Mucosa of rectum (tissue), 2 donors: Measurements from ENCODE around the gene CENPF.

Source experiments
- H3K27ac ChIP-seq, 2 donors: one replicate each; pipeline ENCODE4 v1.7.0; 2013; ENCODE audit warnings: inconsistent platforms in 2 of 2, low read depth in 2 of 2, low read length in 2 of 2
- H3K27me3 ChIP-seq, 2 donors: one replicate each; pipeline ENCODE4 v1.7.0; 2013; ENCODE audit warnings: low read length in 2 of 2; ENCODE audit not compliant: control insufficient read depth in 2 of 2, insufficient read depth in 2 of 2
- H3K36me3 ChIP-seq, 2 donors: one replicate each; pipeline ENCODE4 v1.7.0; 2013; ENCODE audit warnings: low read length in 2 of 2; ENCODE audit not compliant: control insufficient read depth in 2 of 2, insufficient read depth in 2 of 2
- H3K4me1 ChIP-seq, 2 donors: one replicate each; pipeline ENCODE4 v1.7.0; 2013; ENCODE audit warnings: low read length in 2 of 2, mild to moderate bottlenecking in 1 of 2; ENCODE audit not compliant: control insufficient read depth in 2 of 2, insufficient read depth in 2 of 2
- H3K4me3 ChIP-seq, 2 donors: one replicate each; pipeline ENCODE4 v1.7.0; 2013; ENCODE audit warnings: low read length in 2 of 2
- H3K9ac ChIP-seq, 2 donors: one replicate each; pipeline ENCODE4 v1.7.0; 2013; ENCODE audit warnings: low read length in 2 of 2, low read depth in 1 of 2, mild to moderate bottlenecking in 1 of 2
- H3K9me3 ChIP-seq, 2 donors: one replicate each; pipeline ENCODE4 v1.7.0; 2013; ENCODE audit warnings: low read length in 2 of 2; ENCODE audit not compliant: control insufficient read depth in 2 of 2
- donor health status: healthy.
- donor health status: Normal muscosa, but diverticular disease.

Gene CENPF

DNA sequence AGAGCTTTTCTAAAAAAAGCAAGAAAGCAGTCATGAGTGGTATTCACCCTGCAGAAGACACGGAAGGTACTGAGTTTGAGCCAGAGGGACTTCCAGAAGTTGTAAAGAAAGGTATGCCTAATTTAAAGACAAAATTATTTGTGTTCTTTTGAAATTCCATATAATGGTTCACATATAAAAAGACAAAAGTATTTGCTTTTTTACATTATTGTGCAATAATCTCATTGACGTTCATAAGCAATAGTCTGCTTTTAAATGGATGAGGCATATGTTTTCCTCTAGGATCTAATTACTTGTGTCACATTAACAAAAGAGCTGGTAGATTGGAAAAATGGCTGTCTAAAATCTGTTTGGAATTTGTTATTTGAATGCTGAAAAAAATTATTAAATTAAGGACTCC lies 54.3 kb downstream of the CENPF start:
- no peak overlapping the region for H3K9ac ChIP-seq
- H3K36me3 ChIP-seq = peaks cover 0 to 2% of the 10 kb centered on the region in 2 donors
- no peak overlapping the region for H3K27ac ChIP-seq
- H3K4me1 ChIP-seq = no peaks in the 10 kb centered on the region
- H3K4me3 ChIP-seq = no peak overlapping the region
- no peaks in the 10 kb centered on the region for H3K9me3 ChIP-seq
- H3K27me3 ChIP-seq = no peaks in the 10 kb centered on the region

DNA sequence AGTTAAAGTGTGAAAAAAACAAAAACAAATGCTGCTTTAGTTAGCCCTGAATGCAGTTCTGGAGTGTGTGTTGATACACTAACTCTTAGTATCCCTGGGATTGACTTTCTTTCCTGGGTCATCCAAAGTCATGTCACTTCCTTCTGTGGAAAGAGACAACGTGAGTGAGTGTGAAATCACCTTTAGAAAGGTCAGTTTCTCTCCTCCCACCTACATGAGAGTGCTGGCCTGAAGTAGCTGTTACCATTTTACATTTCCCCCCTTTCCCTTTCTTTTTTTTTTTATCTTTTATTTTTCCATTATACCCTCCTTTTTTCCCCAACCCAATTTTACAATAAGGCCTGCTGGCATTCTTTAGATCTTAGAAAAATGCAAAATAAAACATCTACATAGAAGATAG lies 55.2 kb downstream of the CENPF start:
- no peaks in the 10 kb centered on the region for H3K9me3 ChIP-seq
- peaks cover 0 to 2% of the 10 kb centered on the region in 2 donors for H3K36me3 ChIP-seq
- H3K9ac ChIP-seq = no peak overlapping the region
- H3K4me1 ChIP-seq = no peaks in the 10 kb centered on the region
- no peak overlapping the region for H3K4me3 ChIP-seq
- H3K27ac ChIP-seq = no peak overlapping the region
- H3K27me3 ChIP-seq = no peaks in the 10 kb centered on the region

DNA sequence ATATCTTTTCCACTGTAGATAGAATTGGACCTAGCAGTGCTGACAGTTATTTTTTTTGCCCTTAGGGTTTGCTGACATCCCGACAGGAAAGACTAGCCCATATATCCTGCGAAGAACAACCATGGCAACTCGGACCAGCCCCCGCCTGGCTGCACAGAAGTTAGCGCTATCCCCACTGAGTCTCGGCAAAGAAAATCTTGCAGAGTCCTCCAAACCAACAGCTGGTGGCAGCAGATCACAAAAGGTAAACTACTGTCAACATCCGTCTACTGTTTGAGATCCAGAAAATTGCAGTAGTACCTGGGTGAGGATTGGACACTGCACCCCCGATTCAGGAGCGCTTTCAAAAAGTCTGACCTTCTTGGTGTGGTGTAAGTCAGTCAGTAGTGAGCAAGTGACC lies 55.8 kb downstream of the CENPF start:
- H3K36me3 ChIP-seq = peaks cover 0 to 2% of the 10 kb centered on the region in 2 donors
- H3K4me1 ChIP-seq = no peaks in the 10 kb centered on the region
- no peak overlapping the region for H3K27ac ChIP-seq
- H3K27me3 ChIP-seq = no peaks in the 10 kb centered on the region
- no peak overlapping the region for H3K4me3 ChIP-seq
- H3K9ac ChIP-seq = no peak overlapping the region
- no peaks in the 10 kb centered on the region for H3K9me3 ChIP-seq

DNA sequence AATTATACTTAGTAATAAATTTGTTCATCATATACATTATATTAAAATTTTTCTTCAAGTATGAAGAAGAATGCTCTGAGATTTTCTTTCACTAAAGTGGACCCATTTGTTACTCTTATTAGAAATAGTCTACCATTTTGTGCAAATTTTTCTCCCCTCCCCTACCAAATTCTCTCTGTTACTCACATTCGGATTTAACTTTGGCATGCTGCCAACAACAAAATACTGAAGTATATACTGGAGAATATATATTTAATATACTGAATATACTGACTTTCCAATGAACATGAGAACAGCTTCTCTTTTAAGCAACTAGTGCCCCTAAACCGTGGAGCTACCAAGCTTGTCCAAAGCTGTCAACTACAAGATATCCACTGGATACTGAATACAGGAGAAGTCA lies 57.2 kb downstream of the CENPF start:
- Histone ChIP-seq H3K9me3 (no peaks in the 10 kb centered on the region), H3K9ac (no peak overlapping the region), H3K27ac (no peak overlapping the region), H3K4me1 (no peaks in the 10 kb centered on the region), H3K4me3 (no peak overlapping the region), H3K36me3 (peaks cover 0 to 2% of the 10 kb centered on the region in 2 donors), H3K27me3 (no peaks in the 10 kb centered on the region)

DNA sequence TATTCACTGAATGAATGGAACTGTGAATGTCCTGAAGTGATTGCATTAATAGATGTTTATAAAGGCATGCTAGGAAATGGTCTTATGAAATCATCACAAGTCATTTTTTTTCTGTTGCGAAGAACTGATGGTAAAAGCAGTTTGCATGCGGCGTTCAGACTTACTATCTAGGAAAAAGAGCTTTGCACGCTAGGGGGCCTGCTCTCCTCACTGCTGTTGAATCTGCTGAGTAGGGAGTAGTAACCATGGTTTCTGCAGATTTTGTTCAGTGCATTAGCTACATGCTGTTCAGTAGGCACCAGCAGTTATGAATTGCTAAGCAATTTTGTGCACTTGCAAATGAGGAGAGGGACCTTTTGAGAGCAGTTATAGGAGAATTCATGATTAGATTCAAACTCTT lies 57.9 kb downstream of the CENPF start:
- Histone ChIP-seq H3K9ac (no peak overlapping the region), H3K36me3 (peaks cover 0 to 2% of the 10 kb centered on the region in 2 donors), H3K27me3 (no peaks in the 10 kb centered on the region), H3K4me1 (no peaks in the 10 kb centered on the region), H3K27ac (no peak overlapping the region), H3K4me3 (no peak overlapping the region), H3K9me3 (no peaks in the 10 kb centered on the region)

DNA sequence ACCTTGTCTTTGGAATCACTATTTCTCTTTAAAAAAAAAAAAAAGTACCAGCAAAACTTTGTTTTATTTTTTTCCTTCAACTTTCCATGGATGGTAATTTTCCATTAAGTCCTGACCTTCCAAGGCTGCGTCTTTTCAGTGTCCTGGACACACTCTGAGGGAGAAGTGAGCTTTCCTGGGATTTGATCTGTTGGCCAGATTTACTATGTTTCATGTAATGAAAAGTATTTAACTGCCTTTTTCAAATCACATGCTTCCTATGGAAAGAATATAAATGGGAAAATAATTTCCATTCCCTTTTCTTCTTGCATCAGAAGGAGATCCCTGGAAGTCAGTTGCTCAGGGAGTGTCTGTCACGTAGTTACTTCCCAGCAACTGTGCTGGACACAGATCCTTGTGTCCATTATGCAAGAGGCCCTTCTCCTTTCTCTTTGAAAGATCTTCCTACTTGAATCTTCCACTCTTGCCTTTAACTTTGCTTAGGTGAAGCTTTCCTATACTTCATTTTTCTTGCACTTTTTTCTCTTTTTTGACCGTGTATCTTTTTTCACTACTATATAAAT lies 59.3 kb downstream of the CENPF start:
- no peaks in the 10 kb centered on the region for H3K4me1 ChIP-seq
- H3K27ac ChIP-seq = no peak overlapping the region
- H3K4me3 ChIP-seq = no peak overlapping the region
- no peaks in the 10 kb centered on the region for H3K9me3 ChIP-seq
- no peaks in the 10 kb centered on the region for H3K27me3 ChIP-seq
- no peak overlapping the region for H3K9ac ChIP-seq
- no peaks in the 10 kb centered on the region for H3K36me3 ChIP-seq

DNA sequence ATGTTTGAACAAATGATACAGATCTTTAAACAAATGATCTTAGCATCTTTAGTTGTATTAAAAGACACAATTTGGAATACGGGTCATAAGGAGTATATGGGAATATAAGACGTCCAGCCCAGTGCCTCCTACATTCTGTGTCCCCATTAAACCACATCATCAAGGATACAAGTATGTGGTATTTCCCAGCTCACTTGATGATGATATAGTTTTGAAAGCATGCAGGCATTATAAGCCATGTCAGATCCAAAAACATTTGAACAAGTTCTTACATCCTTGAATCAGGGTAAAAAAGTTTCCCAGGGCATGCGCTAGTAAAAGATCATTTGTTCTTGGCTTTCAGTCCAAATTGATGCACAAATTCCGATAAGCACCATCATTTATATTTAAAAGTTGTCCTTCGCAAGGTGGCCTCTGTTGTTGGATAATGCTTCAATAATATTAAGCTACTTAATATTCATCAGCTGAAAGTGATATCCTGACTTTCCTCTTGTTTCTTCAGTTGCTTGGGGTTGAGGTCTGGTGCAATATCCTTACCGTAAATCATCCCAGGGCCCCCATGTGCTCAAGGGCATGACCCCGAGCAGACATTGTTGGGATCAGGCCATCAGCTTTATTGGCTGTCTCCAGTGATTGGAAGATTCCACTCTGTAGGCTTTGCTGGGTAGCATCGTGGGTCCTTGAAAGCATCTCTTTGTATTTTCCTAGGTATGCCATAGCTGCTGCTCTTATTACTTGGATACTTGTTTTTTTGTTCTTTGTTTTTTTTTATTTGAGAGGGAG lies 61.8 kb downstream of the CENPF start:
- no peaks in the 10 kb centered on the region for H3K36me3 ChIP-seq
- H3K9me3 ChIP-seq = no peaks in the 10 kb centered on the region
- no peaks in the 10 kb centered on the region for H3K4me1 ChIP-seq
- no peak overlapping the region for H3K27ac ChIP-seq
- no peak overlapping the region for H3K9ac ChIP-seq
- no peaks in the 10 kb centered on the region for H3K27me3 ChIP-seq
- no peak overlapping the region for H3K4me3 ChIP-seq

DNA sequence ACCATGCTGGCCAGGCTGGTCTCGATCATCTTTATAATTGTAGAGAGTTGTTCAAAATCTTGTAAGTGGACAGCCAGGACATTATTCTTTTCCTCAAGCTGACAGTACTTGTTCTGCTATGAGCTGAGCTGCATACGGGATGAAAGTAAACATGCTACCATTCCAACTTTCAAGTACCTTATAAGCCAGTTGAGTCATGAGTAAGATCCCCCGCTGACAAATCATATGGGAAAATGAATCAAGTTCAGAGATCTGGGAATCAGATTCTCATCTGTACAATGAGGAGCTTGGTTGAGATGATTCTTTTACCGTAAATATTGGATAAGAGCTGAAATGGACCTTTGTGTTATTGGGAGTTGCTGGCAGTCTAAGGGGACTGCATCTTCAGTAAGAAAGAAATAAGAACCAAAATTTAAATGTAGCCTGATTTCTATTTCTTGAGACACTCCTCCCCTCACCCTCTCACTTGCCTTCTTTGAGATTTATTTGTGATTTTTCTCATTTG lies 62.7 kb downstream of the CENPF start:
- Histone ChIP-seq H3K9ac (no peak overlapping the region), H3K4me3 (no peak overlapping the region), H3K4me1 (no peaks in the 10 kb centered on the region), H3K36me3 (no peaks in the 10 kb centered on the region), H3K9me3 (no peaks in the 10 kb centered on the region), H3K27me3 (no peaks in the 10 kb centered on the region), H3K27ac (no peak overlapping the region)

DNA sequence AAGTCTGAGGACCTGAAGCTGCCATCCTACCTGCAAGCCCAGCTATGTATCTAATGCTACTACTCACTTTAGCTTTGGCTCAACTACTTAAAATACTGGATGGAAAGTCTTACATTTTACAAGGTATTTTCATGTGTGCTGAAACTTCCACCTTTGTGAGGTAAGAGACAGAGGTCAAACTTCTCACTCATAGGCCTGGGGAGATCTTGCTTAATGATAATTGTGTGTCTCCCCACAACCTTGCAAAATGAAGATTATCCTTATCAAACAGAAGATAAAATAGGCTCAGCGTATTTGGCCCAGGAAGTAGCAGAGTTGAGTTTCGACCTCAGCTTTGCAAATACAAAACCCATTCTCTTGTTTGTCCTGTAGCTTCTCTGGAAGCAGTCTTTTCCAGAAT lies 63.7 kb downstream of the CENPF start:
- H3K27ac ChIP-seq = no peak overlapping the region
- no peak overlapping the region for H3K4me3 ChIP-seq
- H3K27me3 ChIP-seq = no peaks in the 10 kb centered on the region
- H3K9me3 ChIP-seq = no peaks in the 10 kb centered on the region
- no peaks in the 10 kb centered on the region for H3K4me1 ChIP-seq
- H3K9ac ChIP-seq = no peak overlapping the region
- H3K36me3 ChIP-seq = no peaks in the 10 kb centered on the region

DNA sequence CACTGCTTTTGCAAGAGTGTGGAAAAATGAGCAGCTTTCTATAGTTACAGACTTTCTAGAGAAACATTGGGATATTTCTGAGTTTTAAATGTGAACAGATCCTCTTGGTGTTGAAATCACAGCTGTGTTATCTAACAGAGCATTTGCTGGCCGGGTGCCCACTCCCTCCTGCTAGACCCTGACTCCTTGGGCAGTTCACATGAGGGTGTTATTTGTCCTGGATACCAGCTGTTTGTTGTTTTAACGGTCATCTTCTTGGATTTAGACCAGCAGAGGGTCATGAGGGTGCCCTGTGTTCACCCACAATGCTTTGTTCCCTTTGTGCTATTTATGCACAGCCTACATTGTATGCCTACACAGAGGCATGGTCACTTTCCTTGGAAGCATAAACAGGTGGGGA lies 67.1 kb downstream of the CENPF start:
- H3K27ac ChIP-seq = no peak overlapping the region
- H3K27me3 ChIP-seq = no peaks in the 10 kb centered on the region
- H3K36me3 ChIP-seq = no peaks in the 10 kb centered on the region

More for the DNA sequence above, 67.1 kb downstream of the CENPF start:
- H3K9ac ChIP-seq = no peak overlapping the region
- H3K9me3 ChIP-seq = no peaks in the 10 kb centered on the region
- no peaks in the 10 kb centered on the region for H3K4me1 ChIP-seq
- H3K4me3 ChIP-seq = no peak overlapping the region
